CD4-positive, alpha-beta memory T cell (primary cell): ENCODE results near the gene HDAC4. TPM values are rescaled to one million over a fixed set of nuclear protein-coding genes. Genes with fewer than 3 reads are reported as not detected.

Source experiments
- CTCF ChIA-PET: fragments of 350-600 bp; sonication (Branson Sonifier 250); formaldehyde crosslinking; loops from one replicate; lab custom pipeline; 2021; ENCODE audit warnings: inconsistent platforms; ENCODE audit not compliant: partially characterized antibody; lab: Charles Lee
- POLR2A ChIA-PET: fragments of 350-600 bp; sonication (Branson Sonifier 250); formaldehyde crosslinking; loops from one replicate; lab custom pipeline; 2021; ENCODE audit not compliant: partially characterized antibody; lab: Charles Lee
- DNase-seq, 5 donors: peaks; one replicate each; pipeline versions ENCODE4 v3.0.0 to v3.0.0-alpha.2; 2020 to 2022; ENCODE audit warnings: mixed read lengths in 1 of 5
- H3K27ac ChIP-seq: one replicate; pipeline ENCODE4 v1.7.0; 2013; ENCODE audit warnings: low read depth, low read length
- H3K27me3 ChIP-seq: 2 replicates; pipeline ENCODE4 v1.7.0; 2013; ENCODE audit warnings: mild to moderate bottlenecking, low read length, moderate library complexity; ENCODE audit not compliant: insufficient read depth
- H3K36me3 ChIP-seq: 2 replicates; pipeline ENCODE4 v1.7.0; 2013; ENCODE audit warnings: mild to moderate bottlenecking, low read length, moderate library complexity; ENCODE audit not compliant: insufficient read depth
- H3K4me1 ChIP-seq: 2 replicates; pipeline ENCODE4 v1.7.0; 2013; ENCODE audit warnings: mild to moderate bottlenecking, low read length, moderate library complexity; ENCODE audit not compliant: insufficient read depth
- H3K4me3 ChIP-seq, 2 donors: one replicate each; pipeline ENCODE4 v1.7.0; 2013; ENCODE audit warnings: low read length in 2 of 2, mild to moderate bottlenecking in 1 of 2
- H3K9me3 ChIP-seq, 2 donors: one replicate each; pipeline ENCODE4 v1.7.0; 2013; ENCODE audit warnings: low read length in 2 of 2, control low read depth in 1 of 2; ENCODE audit not compliant: control insufficient read depth in 1 of 2
- H3K27ac Mint-ChIP-seq, 7 donors: one replicate each; pipeline ENCODE4 v1.8.0; 2020 to 2021; ENCODE audit warnings: mixed read lengths in 7 of 7, mild to moderate bottlenecking in 6 of 7, inconsistent platforms in 3 of 7, moderate library complexity in 3 of 7
- H3K27me3 Mint-ChIP-seq, 2 donors: one replicate each; pipeline ENCODE4 v1.8.0; 2020 to 2021; ENCODE audit warnings: mixed read lengths in 2 of 2
- H3K36me3 Mint-ChIP-seq, 2 donors: one replicate each; pipeline ENCODE4 v1.8.0; 2020 to 2021; ENCODE audit warnings: mixed read lengths in 2 of 2, inconsistent platforms in 1 of 2, mild to moderate bottlenecking in 1 of 2
- H3K4me1 Mint-ChIP-seq, 4 donors: one replicate each; pipeline ENCODE4 v1.8.0; 2020 to 2021; ENCODE audit warnings: mixed read lengths in 4 of 4, mild to moderate bottlenecking in 1 of 4
- H3K4me3 Mint-ChIP-seq, 8 donors: one replicate each; pipeline ENCODE4 v1.8.0; 2020 to 2021; ENCODE audit warnings: mixed read lengths in 8 of 8, mild to moderate bottlenecking in 7 of 8, moderate library complexity in 6 of 8, inconsistent platforms in 3 of 8
- H3K9me3 Mint-ChIP-seq, 8 donors: one replicate each; pipeline ENCODE4 v1.8.0; 2020 to 2021; ENCODE audit warnings: mixed read lengths in 8 of 8, mild to moderate bottlenecking in 5 of 8, inconsistent platforms in 3 of 8, moderate library complexity in 1 of 8
- intact Hi-C: fragments of 100-400 bp; cut with micrococcal nuclease; formaldehyde crosslinking; loops from one replicate; pipeline ENCODE4 v1.15.1; 2023
- polyA plus RNA-seq, 2 donors: library from polyadenylated mRNA; unstranded; fragments of 300-500 nt; fragmentation: Illumina TruSeq; gene quantifications; one replicate each; pipeline ENCODE4 v1.2.3, GENCODE V29; 2021
- total RNA-seq, 2 experiments: library from RNA; stranded (reverse); gene quantifications; one replicate each; pipeline ENCODE4 v1.2.3, GENCODE V29; 2021

Gene HDAC4
- total and polyA plus RNA-seq, 4 experiments from 2014 or later: 1.4 to 59.7 (median 30.4) TPM

- Histone ChIP-seq H3K4me3 (peak overlapping the region in 1 of 2 donors; percentile 3), H3K4me1 (peaks cover 60% of the 10 kb centered on the region), H3K9me3 (no peaks in the 10 kb centered on the region), H3K36me3 (no peaks in the 10 kb centered on the region), H3K27ac (peak overlapping the region; percentile 60), H3K27me3 (no peaks in the 10 kb centered on the region)
- peak; percentile 24 to 58 (median 44) for DNase-seq
- Mint-ChIP-seq H3K9me3 (no peaks in the 10 kb centered on the region), H3K27ac (peak overlapping the region; percentile 71 to 93 (median 85)), H3K27me3 (no peaks in the 10 kb centered on the region), H3K4me1 (peaks cover 43 to 87% (median 65%) of the 10 kb centered on the region in 4 donors), H3K36me3 (peaks cover 10 to 14% of the 10 kb centered on the region in 2 donors), H3K4me3 (peak overlapping the region; percentile 2 to 82 (median 67))
- intact Hi-C loops: loop anchor here (2.0 kb wide), 2 partner anchors 34 to 68 kb away; no protein-coding TSS in a partner anchor
- ChIA-PET POLR2A (interaction anchor here (0.8 to 1.2 kb wide), 10 partner anchors 9 to 170 kb away, joined by 3 to 11 read pairs (median 4); partner anchors contain the start of gene HDAC4), CTCF (interaction anchor here (1.0 to 1.6 kb wide), 3 partner anchors 12 to 168 kb away, joined by 3 to 8 read pairs (median 5); no protein-coding TSS in a partner anchor)
Measured at GRCh38 chr2:239230318-239231052, 170.3 kb downstream of the HDAC4 start.

- Mint-ChIP-seq H3K27me3 (no peaks in the 10 kb centered on the region), H3K4me3 (peak overlapping the region in 2 of 8 donors; percentile 2 to 32), H3K36me3 (peaks cover 10% of the 10 kb centered on the region in 2 donors), H3K9me3 (no peaks in the 10 kb centered on the region), H3K27ac (peak overlapping the region in 5 of 7 donors; percentile 42 to 93 (median 76)), H3K4me1 (peaks cover 43 to 85% (median 67%) of the 10 kb centered on the region in 4 donors)
- intact Hi-C loops: loop anchor here (2.0 kb wide), 2 partner anchors 35 to 69 kb away; no protein-coding TSS in a partner anchor
- DNase-seq: no peak
- ChIA-PET CTCF (interaction anchor here (1.6 kb wide), 2 partner anchors 37 to 169 kb away, joined by 3 to 8 read pairs; no protein-coding TSS in a partner anchor), POLR2A (interaction anchor here (1.0 to 1.2 kb wide), 3 partner anchors 66 to 92 kb away, joined by 3 to 4 read pairs (median 3); no protein-coding TSS in a partner anchor)
- H3K9me3 ChIP-seq: no peaks in the 10 kb centered on the region
- no peaks in the 10 kb centered on the region for H3K27me3 ChIP-seq
- H3K36me3 ChIP-seq: no peaks in the 10 kb centered on the region
- no peak overlapping the region for H3K27ac ChIP-seq
- peaks cover 57% of the 10 kb centered on the region for H3K4me1 ChIP-seq
- no peak overlapping the region for H3K4me3 ChIP-seq
Measured at GRCh38 chr2:239229545-239230279, 171.1 kb downstream of the HDAC4 start.

DNA sequence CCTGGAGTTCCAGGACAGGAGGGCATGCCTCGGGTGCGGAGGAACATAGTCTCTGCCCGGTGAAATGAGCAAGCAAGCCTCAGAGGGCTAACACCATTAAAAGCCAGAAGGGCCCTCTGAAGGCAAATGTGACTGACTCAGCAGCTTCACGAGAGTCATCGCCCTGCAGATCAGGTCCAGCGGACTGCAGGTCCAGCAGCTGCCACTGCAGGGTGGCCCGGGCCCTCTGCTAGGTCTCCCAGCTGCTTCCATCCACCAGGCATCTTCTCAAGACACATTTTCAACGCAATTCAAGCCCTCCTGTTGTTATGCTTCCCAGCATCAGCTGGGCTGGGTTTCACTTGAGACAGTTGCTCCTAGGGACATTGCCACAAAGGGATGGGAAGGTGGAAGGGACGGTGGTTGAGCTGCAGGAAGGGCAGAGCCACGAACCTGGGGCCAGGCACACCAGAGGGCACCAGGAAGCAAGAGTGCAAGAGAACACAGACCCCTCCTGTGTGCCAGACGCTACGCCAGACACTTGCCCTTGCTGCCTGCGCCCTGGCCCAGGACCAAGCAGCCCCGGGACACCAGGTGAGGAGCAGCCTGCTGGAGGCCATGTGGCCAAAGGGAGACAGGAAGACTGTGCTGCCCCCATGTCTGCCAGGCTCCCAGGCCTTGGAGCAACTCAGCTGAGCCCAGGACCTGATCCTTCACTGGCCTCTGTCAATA lies 173.0 kb downstream of the HDAC4 start:
- Histone ChIP-seq H3K27ac (no peak overlapping the region), H3K36me3 (no peaks in the 10 kb centered on the region), H3K4me3 (no peak overlapping the region), H3K9me3 (no peaks in the 10 kb centered on the region), H3K4me1 (peaks cover 48% of the 10 kb centered on the region), H3K27me3 (no peaks in the 10 kb centered on the region)
- Mint-ChIP-seq H3K9me3 (no peaks in the 10 kb centered on the region), H3K4me3 (no peak overlapping the region), H3K27ac (peak overlapping the region; percentile 32 to 85 (median 64)), H3K27me3 (no peaks in the 10 kb centered on the region), H3K36me3 (no peaks in the 10 kb centered on the region), H3K4me1 (peaks cover 45 to 86% (median 66%) of the 10 kb centered on the region in 4 donors)
- intact Hi-C loops: no loop called here
- DNase-seq: no peak
- POLR2A ChIA-PET: no interaction called here
- CTCF ChIA-PET: no interaction called here

DNA sequence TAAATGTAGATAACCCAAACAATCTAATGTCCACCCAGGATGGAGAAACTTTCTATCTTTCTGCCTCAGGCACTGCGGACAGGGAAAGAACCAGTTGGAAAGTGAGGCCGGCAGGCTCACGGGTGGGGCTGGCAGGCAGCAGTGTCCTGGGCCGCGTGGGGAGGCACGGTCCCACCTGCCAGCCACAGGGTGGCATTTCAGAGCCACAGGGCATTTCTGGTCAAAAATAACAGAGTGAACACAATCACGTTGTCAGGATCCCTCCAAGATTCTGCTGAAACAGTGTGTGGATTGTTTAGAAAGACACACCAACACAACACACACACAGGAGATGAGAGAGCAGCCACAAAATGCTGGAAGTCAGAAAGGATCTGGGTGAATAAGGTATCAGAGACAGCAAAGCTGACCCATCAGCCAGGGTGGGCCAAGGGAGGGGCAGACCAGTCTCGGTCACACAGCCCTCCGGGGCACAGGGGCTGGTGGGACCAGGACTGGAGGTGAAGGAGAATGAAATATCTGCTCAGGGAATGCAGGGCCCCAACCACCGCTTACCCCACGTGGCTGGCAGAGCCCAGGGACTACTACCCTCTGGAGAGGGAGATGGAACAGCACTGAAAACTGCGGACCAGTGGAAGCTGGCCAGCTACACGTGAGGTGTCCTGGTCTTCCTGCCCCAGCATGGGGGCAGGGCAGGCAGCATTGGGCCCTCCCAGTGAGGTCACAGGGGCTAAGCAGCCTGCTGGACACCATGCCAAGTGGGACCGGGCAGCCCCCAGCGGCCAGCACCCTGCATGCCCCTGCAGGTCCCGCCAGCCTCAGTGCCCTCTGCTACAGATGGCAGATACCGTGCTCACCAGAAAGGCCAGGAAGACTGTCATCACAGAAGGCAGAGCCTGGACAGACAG lies 173.9 kb downstream of the HDAC4 start:
- no peak for DNase-seq

GRCh38 chr2:239225871-239226561 lies 174.8 kb downstream of the HDAC4 start:
- Mint-ChIP-seq H3K4me3 (no peak overlapping the region), H3K9me3 (no peaks in the 10 kb centered on the region), H3K4me1 (peaks cover 50 to 91% (median 73%) of the 10 kb centered on the region in 4 donors), H3K36me3 (no peaks in the 10 kb centered on the region), H3K27me3 (no peaks in the 10 kb centered on the region), H3K27ac (peak overlapping the region; percentile 24 to 89 (median 83))
- Histone ChIP-seq H3K27me3 (no peaks in the 10 kb centered on the region), H3K4me3 (no peak overlapping the region), H3K4me1 (peaks cover 47% of the 10 kb centered on the region), H3K27ac (no peak overlapping the region), H3K9me3 (no peaks in the 10 kb centered on the region), H3K36me3 (no peaks in the 10 kb centered on the region)
- CTCF ChIA-PET: no interaction called here
- POLR2A ChIA-PET: interaction anchor here (0.7 kb wide), 1 partner anchor 41 kb away, joined by 3 read pairs; no protein-coding TSS in a partner anchor
- intact Hi-C loops: no loop called here
- no peak for DNase-seq

More for the DNA sequence above, 173.9 kb downstream of the HDAC4 start:
- Histone ChIP-seq H3K36me3 (no peaks in the 10 kb centered on the region), H3K27me3 (no peaks in the 10 kb centered on the region), H3K4me3 (no peak overlapping the region), H3K27ac (no peak overlapping the region), H3K9me3 (no peaks in the 10 kb centered on the region), H3K4me1 (peaks cover 48% of the 10 kb centered on the region)
- H3K27me3 Mint-ChIP-seq: no peaks in the 10 kb centered on the region
- peaks cover 50 to 88% (median 71%) of the 10 kb centered on the region in 4 donors for H3K4me1 Mint-ChIP-seq
- intact Hi-C loops: no loop called here
- H3K4me3 Mint-ChIP-seq: peak overlapping the region in 2 of 8 donors; percentile 2 to 10
- H3K36me3 Mint-ChIP-seq: no peaks in the 10 kb centered on the region
- ChIA-PET POLR2A (interaction anchor here (0.7 kb wide), 1 partner anchor 40 kb away, joined by 3 read pairs; no protein-coding TSS in a partner anchor), CTCF (no interaction called here)
- H3K9me3 Mint-ChIP-seq: no peaks in the 10 kb centered on the region
- H3K27ac Mint-ChIP-seq: peak overlapping the region; percentile 32 to 89 (median 83)
